HepG2 (cell line): Measurements from ENCODE around the gene RBM23. TPM values are rescaled to one million over a fixed set of nuclear protein-coding genes. Genes with fewer than 3 reads are reported as not detected.

Experiments used
- BHLHE40 ChIP-seq: IDR thresholded peaks from 2 replicates; pipeline ENCODE4 v1.6.1; 2011; ENCODE audit warnings: low read length, improper control_type of control experiment
- HNF4G ChIP-seq, 2 experiments: sonication (generic) in 1 of 2; formaldehyde crosslinking in 1 of 2; IDR thresholded peaks; 2 replicates each; pipeline versions ENCODE4 v1.4.0 to v1.6.1; 2011 to 2020; ENCODE audit warnings: borderline replicate concordance in 2 of 2, low read depth in 2 of 2, mild to moderate bottlenecking in 2 of 2, low read length in 1 of 2, missing genetic modification reagents in 1 of 2, moderate library complexity in 1 of 2
- KLF12 ChIP-seq: sonication (generic); formaldehyde crosslinking; IDR thresholded peaks from 2 replicates; pipeline ENCODE4 v1.4.0; 2020; ENCODE audit warnings: missing genetic modification reagents, borderline replicate concordance
- POLR2AphosphoS5 ChIP-seq: IDR thresholded peaks from 2 replicates; pipeline ENCODE4 v1.6.1; 2012; ENCODE audit warnings: low read depth, low read length
- TCF7 ChIP-seq: sonication (generic); IDR thresholded peaks from 2 replicates; pipeline ENCODE4 v1.6.1; 2016; ENCODE audit warnings: antibody characterized with exemption, low read depth
- ZFP91 ChIP-seq: sonication (generic); formaldehyde crosslinking; IDR thresholded peaks from 2 replicates; pipeline ENCODE4 v1.9.0; 2022; ENCODE audit warnings: missing genetic modification reagents, mild to moderate bottlenecking, borderline replicate concordance
- ZNF138 ChIP-seq: sonication (generic); formaldehyde crosslinking; IDR thresholded peaks from 2 replicates; pipeline ENCODE4 v1.5.0; 2020; ENCODE audit warnings: mild to moderate bottlenecking, low read depth, missing genetic modification reagents
- ZNF232 ChIP-seq: sonication (generic); formaldehyde crosslinking; IDR thresholded peaks from 2 replicates; pipeline ENCODE4 v1.4.0; 2020; ENCODE audit warnings: missing genetic modification reagents, borderline replicate concordance
- ZNF30 ChIP-seq: sonication (generic); formaldehyde crosslinking; IDR thresholded peaks from 2 replicates; pipeline ENCODE4 v1.5.0; 2020; ENCODE audit warnings: mild to moderate bottlenecking, missing genetic modification reagents
- ZNF34 ChIP-seq: sonication (generic); formaldehyde crosslinking; IDR thresholded peaks from 2 replicates; pipeline ENCODE4 v1.4.0; 2020; ENCODE audit warnings: mild to moderate bottlenecking, missing genetic modification reagents, borderline replicate concordance
- ZNF510 ChIP-seq: sonication (generic); formaldehyde crosslinking; IDR thresholded peaks from 2 replicates; pipeline ENCODE4 v1.4.0; 2020; ENCODE audit warnings: low read depth, mild to moderate bottlenecking, missing genetic modification reagents
- ZNF557 ChIP-seq: sonication (generic); formaldehyde crosslinking; IDR thresholded peaks from 2 replicates; pipeline ENCODE4 v1.4.0; 2020; ENCODE audit warnings: missing genetic modification reagents
- ZNF713 ChIP-seq: sonication (generic); formaldehyde crosslinking; IDR thresholded peaks from 2 replicates; pipeline ENCODE4 v1.4.0; 2020; ENCODE audit warnings: mild to moderate bottlenecking, missing genetic modification reagents
- ZSCAN25 ChIP-seq: sonication (generic); formaldehyde crosslinking; IDR thresholded peaks from 2 replicates; pipeline ENCODE4 v1.8.0; 2022; ENCODE audit warnings: mild to moderate bottlenecking, missing genetic modification reagents
- polyA plus RNA-seq, 8 experiments: library from polyadenylated mRNA; depleted of rRNA in 3 of 8; stranded (reverse) in 7 of 8; unstranded in 1 of 8; fragments of >200 nt; fragmentation: Illumina TruSeq in 4 of 8; extraction: Trizol in 4 of 8; gene quantifications; 2 replicates each; pipeline versions ENCODE4 v1.2.1 to v1.2.3, GENCODE V29; 2011 to 2016; ENCODE audit warnings: low read depth in 4 of 8, missing spikeins in 1 of 8, mixed read lengths in 1 of 8; ENCODE audit not compliant: insufficient read depth in 1 of 8
- total RNA-seq, 5 experiments: library from RNA; depleted of rRNA; stranded (reverse); fragments of >200 nt; fragmentation: Illumina TruSeq; extraction: Trizol; gene quantifications; 2 replicates each; pipeline ENCODE4 v1.2.3, GENCODE V29; 2016; ENCODE audit warnings: low read depth in 1 of 5
- TF ChIP-seq, protein P1 (sequence below): sonication (generic); formaldehyde crosslinking; IDR thresholded peaks from 2 replicates; pipeline ENCODE4 v1.5.0; 2020; ENCODE audit warnings: mild to moderate bottlenecking, missing genetic modification reagents
- TF ChIP-seq, protein P2 (sequence below): sonication (generic); formaldehyde crosslinking; IDR thresholded peaks from 2 replicates; pipeline ENCODE4 v1.8.1; 2023; ENCODE audit warnings: mild to moderate bottlenecking, missing genetic modification reagents
- TF ChIP-seq, protein P3 (sequence below): sonication (generic); formaldehyde crosslinking; IDR thresholded peaks from 2 replicates; pipeline ENCODE4 v1.4.0; 2020; ENCODE audit warnings: missing genetic modification reagents, borderline replicate concordance
- TF ChIP-seq, protein P4 (sequence below): IDR thresholded peaks from 2 replicates; pipeline ENCODE4 v1.6.1; 2016; ENCODE audit warnings: low read depth, borderline replicate concordance

RBM23 gene
- total and polyA plus RNA-seq, 2 of the 13 experiments (the other 11 are each of a cell fraction or from before 2014, with no cell fraction given), result 1.5 to 2.1 TPM

DNA sequence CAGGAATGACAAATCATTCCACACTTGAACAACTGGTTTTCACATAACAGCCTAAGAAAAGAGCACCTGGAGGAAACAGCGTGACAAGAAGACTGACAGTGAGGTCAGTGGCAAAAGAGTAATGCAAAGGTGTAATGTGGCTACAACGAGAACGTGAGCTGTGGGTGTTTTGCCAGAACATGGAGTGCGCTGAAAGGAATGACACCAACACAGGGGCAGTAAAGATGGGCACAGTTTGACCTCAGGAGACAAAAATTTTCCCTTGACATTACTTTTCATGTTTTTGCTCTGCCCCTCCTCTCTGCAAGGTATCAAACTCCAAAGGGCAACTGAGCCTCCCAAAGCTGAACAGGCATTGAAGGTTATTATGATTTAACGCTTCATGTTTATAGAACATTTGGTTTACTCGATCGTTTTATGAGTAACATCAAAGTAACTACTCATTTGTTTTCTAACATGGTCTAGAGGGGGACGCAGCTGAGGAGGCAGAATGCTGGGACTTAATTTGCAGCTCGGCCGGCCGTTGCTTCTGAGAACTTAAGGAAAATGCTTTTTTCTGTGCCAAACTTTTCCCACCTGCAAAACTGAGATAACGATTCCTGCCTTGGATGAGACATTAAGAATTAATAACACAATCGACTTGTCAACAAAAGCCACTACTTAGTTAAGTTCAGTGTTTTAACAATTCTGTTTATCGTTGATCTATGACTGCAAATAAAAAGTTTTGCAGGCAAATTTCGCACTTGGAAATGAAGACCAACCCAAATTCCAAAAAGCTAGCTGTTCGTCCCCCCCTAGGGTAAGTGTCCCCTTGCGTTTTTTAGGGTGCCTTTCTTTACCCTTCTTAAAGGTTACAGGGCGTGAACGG lies 37.0 kb upstream of the RBM23 start (continued):
- TF ChIP-seq, protein P1, sequence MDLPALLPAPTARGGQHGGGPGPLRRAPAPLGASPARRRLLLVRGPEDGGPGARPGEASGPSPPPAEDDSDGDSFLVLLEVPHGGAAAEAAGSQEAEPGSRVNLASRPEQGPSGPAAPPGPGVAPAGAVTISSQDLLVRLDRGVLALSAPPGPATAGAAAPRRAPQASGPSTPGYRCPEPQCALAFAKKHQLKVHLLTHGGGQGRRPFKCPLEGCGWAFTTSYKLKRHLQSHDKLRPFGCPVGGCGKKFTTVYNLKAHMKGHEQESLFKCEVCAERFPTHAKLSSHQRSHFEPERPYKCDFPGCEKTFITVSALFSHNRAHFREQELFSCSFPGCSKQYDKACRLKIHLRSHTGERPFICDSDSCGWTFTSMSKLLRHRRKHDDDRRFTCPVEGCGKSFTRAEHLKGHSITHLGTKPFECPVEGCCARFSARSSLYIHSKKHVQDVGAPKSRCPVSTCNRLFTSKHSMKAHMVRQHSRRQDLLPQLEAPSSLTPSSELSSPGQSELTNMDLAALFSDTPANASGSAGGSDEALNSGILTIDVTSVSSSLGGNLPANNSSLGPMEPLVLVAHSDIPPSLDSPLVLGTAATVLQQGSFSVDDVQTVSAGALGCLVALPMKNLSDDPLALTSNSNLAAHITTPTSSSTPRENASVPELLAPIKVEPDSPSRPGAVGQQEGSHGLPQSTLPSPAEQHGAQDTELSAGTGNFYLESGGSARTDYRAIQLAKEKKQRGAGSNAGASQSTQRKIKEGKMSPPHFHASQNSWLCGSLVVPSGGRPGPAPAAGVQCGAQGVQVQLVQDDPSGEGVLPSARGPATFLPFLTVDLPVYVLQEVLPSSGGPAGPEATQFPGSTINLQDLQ (CRISPR knock-in tag), result no peak
- TF ChIP-seq KLF12 (0 out of 2 replicates have a peak, but pooled peaks have one; percentile 60), ZFP91 (CRISPR knock-in tag) (no peak), ZNF138 (0 out of 2 replicates have a peak, but pooled peaks have one; percentile 12), ZNF232 (no peak), BHLHE40 (peak; percentile 56; the same call in 1 of the 2 replicates), ZNF713 (0 out of 2 replicates have a peak, but pooled peaks have one; percentile 32), ZNF557 (0 out of 2 replicates have a peak, but pooled peaks have one; percentile 35), ZNF34 (CRISPR knock-in tag) (0 out of 2 replicates have a peak, but pooled peaks have one; percentile 16), POLR2AphosphoS5 (peak; percentile 26; the same call in 1 of the 2 replicates), ZSCAN25 (0 out of 2 replicates have a peak, but pooled peaks have one; percentile 22), ZNF30 (peak; percentile 17; the same call in 1 of the 2 replicates), TCF7 (peak; percentile 8; the same call in 1 of the 2 replicates), HNF4G (IDR thresholded peaks at IDR 0.05; ENCODE audit: borderline replicate concordance, low read depth, low read length) (peak; percentile 84), HNF4G (CRISPR knock-in tag; IDR thresholded peaks at IDR 0.05; ENCODE audit: borderline replicate concordance, low read depth) (no peak; the same call in 1 of the 2 replicates), ZNF510 (no peak)
- TF ChIP-seq, protein P2, sequence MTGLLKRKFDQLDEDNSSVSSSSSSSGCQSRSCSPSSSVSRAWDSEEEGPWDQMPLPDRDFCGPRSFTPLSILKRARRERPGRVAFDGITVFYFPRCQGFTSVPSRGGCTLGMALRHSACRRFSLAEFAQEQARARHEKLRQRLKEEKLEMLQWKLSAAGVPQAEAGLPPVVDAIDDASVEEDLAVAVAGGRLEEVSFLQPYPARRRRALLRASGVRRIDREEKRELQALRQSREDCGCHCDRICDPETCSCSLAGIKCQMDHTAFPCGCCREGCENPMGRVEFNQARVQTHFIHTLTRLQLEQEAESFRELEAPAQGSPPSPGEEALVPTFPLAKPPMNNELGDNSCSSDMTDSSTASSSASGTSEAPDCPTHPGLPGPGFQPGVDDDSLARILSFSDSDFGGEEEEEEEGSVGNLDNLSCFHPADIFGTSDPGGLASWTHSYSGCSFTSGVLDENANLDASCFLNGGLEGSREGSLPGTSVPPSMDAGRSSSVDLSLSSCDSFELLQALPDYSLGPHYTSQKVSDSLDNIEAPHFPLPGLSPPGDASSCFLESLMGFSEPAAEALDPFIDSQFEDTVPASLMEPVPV (CRISPR knock-in tag), result no peak
- TF ChIP-seq, protein P3, sequence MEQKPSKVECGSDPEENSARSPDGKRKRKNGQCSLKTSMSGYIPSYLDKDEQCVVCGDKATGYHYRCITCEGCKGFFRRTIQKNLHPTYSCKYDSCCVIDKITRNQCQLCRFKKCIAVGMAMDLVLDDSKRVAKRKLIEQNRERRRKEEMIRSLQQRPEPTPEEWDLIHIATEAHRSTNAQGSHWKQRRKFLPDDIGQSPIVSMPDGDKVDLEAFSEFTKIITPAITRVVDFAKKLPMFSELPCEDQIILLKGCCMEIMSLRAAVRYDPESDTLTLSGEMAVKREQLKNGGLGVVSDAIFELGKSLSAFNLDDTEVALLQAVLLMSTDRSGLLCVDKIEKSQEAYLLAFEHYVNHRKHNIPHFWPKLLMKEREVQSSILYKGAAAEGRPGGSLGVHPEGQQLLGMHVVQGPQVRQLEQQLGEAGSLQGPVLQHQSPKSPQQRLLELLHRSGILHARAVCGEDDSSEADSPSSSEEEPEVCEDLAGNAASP, result peak; percentile 65
- TF ChIP-seq, protein P4, sequence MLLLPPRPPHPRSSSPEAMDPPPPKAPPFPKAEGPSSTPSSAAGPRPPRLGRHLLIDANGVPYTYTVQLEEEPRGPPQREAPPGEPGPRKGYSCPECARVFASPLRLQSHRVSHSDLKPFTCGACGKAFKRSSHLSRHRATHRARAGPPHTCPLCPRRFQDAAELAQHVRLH (CRISPR knock-in tag), result no peak
